Hematopoietic multipotent progenitor cell treated with erythropoietin and hydrocortisone succinate and interleukin-3 and kit ligand, for 17 days (in vitro differentiated cells): ENCODE measurements around the gene GRWD1.

ENCODE experiments used
- DNase-seq: peaks from one replicate; pipeline ENCODE4 v3.0.0-alpha.2; 2015; ENCODE audit warnings: low spot score

GRWD1 gene

DNA sequence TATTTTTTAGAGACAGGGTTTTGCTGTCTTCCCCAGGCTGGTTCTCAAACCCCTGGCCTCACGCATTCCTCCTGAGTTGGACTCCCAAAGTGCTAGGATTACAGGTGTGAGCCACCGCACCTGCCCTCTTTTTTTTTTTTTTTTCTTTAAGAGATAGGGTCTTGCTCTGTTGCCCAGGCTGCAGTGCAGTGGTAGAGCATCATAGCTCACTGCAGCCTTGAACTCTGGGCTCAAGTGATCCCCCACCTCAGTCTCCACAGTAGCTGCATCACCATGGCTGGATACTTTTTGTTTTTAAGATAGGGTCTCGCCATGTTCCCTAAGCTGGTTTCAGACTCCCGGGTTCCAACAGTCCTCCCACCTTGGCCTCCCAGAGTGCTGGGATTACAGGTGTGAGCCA is 11.1 kb downstream of the GRWD1 start:
- DNase-seq, result no peak

DNA sequence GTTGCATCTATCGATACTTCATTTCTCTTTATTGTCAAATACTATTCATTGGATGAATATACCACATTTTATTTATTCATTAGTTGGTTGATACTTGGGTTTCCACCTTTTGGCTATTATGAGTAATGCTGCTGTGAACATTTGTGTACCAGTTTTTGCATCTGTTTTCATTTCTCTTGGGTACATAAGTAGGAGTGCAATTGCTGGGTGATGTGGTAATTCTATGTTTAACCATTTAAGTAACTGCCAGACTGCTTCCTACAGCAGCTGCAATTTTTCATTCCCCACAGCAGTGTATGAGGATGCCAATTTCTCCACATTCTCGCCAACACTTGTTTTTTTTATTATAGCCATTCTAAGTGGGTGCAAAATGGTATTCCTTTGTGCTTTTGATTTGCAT is 12.2 kb downstream of the GRWD1 start:
- no peak for DNase-seq

DNA sequence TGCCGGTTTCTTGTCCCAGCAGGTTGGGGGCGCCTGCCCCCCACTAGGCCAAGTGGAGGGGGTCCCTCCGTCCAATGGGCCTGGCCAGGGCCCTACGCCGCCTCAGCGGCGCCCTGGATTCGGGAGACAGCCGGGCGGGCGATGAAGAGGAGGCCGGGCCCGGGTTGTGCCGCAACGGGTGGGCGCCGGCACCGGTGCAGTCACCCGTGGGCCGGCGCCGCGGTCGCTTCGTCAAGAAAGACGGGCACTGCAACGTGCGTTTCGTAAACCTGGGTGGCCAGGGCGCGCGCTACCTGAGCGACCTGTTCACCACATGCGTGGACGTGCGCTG is 15.8 kb downstream of the GRWD1 start:
- no peak for DNase-seq

DNA sequence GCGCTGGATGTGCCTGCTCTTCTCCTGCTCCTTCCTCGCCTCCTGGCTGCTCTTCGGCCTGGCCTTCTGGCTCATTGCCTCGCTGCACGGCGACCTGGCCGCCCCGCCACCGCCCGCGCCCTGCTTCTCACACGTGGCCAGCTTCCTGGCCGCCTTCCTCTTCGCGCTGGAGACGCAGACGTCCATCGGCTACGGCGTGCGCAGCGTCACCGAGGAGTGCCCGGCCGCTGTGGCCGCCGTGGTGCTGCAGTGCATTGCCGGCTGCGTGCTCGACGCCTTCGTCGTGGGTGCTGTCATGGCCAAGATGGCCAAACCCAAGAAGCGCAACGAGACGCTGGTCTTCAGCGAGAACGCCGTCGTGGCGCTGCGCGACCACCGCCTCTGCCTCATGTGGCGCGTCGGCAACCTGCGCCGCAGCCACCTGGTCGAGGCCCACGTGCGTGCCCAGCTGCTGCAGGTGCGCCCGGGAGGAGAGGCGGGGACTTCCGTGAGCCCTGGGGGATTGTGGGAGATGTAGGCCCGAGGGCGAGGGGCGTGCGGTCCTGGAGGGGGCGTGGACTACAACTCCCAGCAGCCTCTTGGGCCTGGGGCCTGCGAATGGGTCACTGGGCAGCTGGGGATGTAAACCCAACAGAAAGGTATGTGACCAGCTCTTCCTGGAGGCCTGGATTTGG is 16.3 kb downstream of the GRWD1 start:
- no peak for DNase-seq

DNA sequence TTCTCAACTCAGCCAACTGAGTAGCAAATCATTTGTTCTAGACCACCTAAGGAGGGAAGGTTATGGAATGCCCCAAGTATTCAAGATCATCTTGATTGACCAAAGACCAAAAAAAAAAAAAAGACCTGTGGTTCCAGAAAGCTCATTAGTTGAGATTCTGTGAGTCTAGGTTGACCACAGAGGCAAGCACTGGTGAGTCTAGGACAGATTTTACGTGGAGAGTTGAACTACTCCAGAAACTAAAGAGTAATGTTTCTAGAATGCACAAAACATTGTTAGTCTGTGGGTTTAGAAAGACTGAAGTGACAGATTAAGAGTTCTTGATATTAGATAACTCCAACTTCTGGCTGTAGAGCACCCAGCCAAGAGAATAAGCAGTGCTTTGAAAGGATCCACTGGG is 19.4 kb downstream of the GRWD1 start:
- DNase-seq, result no peak

DNA sequence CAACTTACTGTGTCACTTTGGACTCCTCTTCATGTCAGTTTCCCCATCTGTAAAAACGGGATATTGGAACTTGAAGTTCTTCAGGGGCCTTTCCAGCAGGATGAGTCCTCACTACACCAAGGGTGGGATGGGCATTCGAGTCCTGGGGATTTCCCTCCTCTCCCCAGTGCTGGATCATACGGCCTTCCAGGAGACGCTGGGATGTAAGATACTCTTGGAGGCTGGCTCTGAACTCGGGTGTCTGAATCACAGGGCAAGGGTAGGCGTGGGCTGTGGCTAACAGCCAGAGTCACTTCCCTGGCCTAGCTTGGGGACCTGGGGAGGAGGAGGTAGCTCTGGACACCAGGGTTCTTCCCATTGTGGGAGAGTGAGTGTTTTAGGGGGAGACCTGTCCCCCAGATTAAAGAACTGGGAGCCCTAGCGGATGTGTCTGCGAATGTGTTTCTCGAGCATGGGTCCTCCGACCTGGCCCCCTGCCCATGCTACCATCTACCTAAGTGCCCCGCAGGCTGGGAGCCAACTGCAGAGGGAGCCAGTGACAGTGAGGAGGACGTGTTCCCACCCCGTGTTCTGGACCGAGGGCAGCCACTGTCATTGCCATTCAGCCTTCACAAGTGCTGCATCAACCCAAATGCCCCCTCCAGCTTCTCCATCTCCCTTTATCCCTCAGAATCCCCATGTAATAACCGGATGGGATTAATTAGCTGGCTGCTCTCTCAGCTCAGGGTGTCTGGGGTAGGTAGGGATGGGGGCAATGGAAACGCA is 21.0 kb downstream of the GRWD1 start:
- no peak for DNase-seq

DNA sequence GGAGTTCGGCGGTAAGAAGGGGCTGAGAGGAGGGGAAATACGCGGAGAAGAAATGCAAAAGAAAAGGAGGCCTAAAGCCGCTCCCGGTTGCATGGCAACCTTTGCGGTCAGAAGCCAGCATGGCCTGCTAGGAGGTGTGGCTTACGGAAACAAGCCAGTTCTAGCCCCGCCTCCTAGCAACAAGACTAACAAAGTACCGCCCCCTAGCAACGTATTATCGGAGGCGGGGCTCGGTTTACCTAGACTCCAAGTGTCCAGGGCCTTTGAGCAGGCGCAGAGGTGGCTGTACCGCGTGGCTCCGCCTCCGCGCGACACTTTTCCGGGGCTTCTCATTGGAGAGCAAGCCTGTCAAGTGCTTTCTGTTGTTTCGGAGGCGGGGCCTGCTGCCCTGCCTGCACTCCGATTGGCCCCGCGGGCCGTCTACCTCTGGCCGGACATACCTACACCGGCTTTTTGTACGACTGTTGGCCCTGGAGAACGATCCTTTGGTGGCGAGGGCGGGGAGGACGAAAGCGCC is 23.0 kb downstream of the GRWD1 start:
- DNase-seq, result peak; percentile 100

DNA sequence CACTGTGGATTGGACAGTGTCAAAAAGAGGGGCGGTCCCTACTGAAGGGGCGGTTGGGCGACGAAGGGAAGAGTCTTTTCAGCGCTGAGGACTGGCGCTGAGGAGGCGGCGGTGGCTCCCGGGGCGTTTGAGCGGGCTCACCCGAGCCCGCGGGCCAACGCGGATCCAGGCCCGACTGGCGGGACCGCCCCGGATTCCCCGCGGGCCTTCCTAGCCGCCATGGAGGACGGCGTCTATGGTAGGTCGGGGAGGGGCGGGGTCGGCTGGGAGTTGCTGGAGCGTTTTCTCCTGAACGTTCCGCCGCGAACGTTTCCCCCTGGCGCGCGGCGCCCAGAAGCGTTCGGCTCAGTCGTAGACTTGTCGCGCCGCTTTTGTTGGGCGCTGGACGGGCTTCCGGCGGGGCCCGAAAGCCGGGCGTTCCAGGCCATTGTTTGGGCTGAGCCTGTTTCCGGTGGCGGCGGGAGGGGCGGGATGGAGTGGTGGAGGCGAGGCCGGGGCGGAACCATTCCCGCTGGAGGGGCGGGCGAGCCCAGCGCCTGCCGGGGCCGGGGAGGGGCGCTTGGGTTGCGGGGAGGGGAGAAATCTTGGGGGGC is 23.6 kb downstream of the GRWD1 start, which contains the start of gene CYTH2:
TSS of gene CYTH2 (plus strand) at position 81 of the 593 bp plus-strand sequence. CDS start at position 220, 139 bp downstream.
- DNase-seq, result no peak

DNA sequence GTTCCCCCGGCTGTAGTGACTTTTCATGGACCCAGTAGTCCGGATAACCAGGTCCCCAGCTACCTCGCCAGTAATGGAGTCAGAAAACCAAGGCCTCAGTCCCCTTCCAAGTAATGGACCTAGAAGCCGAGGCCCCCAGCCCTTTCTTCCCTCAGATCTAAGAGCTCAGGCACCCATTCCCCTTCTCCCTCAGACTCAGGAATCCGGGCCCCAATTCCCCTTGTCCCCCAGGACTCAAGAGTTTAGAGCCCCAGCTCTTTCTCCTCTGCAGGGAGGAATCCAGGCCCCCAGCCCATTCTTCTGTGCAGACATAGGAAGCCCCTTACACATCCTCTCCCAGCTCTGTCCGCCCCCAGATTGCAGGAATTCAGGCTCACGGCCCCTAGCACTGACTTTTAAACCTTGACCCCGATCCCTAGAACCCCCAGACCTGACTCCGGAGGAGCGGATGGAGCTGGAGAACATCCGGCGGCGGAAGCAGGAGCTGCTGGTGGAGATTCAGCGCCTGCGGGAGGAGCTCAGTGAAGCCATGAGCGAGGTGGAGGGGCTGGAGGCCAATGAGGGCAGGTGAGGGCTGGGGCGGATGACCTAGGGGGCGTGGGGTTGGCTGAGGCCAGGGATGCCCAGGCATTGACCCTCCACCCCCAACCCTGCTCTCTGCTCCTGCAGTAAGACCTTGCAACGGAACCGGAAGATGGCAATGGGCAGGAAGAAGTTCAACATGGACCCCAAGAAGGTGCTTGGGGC is 24.3 kb downstream of the GRWD1 start:
- no peak for DNase-seq

DNA sequence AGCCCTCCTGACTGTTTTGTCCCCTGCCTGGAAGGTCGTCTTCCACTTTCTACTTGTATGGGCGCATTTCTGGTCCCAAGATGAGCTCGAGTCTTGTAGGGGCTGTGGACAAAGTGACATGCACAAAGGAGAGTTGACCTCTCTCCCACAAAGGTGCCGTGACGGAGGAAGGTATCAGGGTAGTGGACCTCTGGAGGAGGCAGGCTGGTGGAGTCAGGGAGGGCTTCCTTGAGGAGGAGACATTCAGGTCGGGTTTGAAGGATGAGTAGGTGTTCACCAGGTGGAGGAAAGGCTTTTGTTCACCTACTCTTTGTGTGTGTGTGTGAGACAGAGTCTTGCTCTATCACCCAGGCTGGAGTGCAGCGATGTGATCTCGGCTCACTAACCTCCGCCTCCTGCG is 25.1 kb downstream of the GRWD1 start:
- DNase-seq, result no peak

DNA sequence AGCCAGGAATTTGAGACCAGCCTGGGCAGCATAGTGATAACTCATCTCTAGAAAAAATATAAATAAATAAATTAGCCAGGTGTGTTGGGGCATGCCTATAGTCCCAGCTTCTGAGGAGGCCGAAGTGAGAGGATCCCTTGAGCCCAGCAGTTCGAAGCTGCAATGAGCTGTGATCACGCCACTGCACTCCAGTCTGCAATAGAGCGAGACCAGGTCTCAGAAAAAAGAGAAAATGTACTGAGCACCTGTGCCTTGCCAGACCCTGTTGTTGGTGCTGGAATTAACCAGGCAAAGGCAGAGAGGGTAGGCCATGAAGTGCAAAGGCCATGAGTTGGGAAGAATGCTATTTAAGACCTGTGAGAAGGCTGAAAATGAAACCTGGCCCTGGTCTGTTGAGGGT is 26.1 kb downstream of the GRWD1 start:
- no peak for DNase-seq

DNA sequence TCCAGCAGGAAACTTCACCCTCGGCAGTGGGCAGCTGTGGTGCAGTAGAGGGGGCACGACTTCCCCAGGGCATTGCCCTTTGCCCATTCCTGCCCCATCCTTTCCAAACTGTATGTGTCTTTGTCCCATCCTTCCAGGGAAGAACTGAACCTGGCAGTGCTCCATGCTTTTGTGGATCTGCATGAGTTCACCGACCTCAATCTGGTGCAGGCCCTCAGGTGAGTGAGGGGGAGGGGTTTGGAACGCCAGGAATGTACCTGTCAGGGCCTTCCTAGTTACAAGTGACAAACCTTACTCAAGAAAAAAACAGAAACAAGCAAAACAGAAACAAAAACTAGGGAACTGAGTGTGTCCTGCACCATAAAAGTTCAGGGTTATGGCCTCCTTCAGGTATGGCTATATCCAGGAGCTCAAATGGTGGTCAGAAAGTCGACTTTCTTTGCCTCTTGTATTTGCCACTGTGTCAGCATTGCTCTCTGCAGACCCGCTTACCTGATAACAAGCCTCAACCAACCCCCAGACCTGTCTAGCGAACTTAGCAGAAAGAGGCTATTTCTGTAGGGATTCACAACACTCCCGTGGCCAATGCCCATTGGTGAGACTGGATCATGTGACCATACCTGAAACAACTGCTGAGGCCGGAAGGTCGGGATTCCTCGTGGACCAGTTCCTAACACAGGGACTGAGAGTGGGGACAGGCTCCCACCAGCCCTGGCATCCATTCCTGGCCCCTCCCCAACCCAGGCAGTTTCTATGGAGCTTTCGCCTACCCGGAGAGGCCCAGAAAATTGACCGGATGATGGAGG is 27.6 kb downstream of the GRWD1 start:
- no peak for DNase-seq

DNA sequence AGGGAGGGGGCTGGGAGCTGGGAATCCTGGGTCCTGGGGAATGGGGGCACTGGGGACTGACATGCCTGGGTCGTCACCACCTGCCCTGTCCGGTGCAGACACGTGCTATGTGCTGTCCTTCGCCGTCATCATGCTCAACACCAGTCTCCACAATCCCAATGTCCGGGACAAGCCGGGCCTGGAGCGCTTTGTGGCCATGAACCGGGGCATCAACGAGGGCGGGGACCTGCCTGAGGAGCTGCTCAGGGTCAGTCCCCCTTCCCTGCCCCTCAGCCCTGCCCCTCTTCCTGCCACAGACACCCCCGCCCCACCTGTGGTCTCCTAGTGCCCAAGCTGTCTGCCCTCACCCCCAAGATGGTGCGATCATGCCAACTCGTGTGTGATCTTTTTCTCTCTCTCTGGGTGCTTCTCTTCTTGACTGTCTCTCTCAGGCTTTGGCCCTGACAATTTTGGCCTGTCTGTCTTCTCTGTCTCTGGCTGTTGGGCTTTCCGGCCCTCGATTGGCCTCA is 28.4 kb downstream of the GRWD1 start:
- DNase-seq, result no peak

DNA sequence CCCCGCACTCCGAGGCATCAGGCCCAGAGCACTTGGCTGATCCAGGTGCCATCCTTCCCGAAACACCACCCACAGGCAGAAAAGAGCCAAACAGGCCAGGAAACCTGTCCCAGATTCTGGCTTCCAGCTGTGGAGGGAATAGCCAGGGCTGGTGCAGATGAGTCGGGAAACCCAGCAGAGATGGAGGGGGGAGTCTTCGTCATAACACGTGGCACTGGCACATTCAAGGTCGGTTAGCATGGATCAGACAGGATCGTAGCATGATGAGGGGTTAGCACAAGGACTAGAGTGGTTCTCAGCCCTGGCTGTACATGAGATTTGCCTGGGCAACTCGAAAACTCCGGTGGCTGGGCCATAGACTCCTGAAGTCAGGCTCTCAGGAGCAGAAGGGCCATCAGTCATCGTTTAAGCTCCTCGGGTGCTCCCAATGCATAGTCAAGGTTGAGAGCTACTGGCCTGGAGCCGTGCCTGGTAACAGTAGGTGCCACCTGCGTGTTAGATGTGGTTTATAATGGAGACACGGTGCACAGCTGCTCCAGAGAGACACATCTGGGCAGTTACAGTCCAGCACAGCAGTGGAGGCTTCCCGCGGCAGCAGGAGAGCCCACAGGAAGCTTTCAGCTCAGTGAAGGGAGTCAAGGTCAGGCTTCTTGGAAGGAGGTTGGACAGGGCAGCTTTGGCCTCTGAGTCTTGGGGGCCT is 29.7 kb downstream of the GRWD1 start:
- DNase-seq, result no peak

DNA sequence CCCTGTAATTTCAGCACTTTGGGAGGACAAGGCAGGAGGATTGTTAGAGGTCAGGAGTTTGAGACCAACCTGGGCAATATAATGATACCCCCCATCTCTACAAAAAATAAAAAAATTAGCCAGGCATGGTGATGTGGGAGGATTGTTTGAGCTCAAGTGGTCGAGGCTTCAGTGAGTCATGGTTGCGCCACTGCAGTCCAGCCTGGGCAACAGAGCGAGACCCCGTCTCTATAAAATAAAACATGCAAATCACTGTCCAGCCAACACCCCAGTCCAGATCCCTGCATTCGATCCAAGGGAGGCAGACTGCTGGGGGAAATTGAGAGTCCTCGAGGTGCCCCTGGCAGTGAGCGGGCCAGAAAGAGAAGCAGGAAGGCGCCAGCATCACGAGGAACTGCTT is 30.4 kb downstream of the GRWD1 start:
- DNase-seq, result no peak

DNA sequence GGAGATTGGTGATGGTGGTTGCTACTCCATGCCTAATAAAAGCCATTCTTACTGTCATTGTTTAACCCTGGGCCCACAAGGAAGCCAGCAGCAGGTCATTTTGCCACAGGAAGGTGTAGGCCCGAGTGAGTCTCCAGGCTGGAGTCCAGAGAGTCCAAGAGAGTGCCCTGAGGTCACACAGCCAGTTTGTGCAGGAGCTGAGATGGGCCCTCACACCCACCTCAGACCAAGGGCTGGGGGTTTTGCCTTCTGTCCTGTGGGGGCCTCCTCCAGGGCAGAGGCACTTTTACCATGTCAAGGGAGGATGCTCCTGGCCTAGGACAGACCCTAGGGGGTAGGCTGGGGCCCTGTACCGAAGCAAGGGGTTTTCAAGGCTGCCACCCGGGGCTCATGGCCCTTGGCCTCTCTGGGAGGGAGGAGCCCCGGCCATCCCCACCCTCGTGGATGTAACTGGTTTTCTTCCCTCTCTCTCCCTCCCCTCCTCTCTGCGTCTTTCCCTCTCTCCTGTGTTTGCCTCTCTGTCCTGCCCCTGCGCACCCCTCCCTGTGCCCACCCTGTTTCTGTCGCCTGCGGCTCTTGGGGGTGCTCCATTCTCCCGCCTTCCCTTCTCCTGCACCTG is 31.4 kb downstream of the GRWD1 start:
- DNase-seq, result no peak

DNA sequence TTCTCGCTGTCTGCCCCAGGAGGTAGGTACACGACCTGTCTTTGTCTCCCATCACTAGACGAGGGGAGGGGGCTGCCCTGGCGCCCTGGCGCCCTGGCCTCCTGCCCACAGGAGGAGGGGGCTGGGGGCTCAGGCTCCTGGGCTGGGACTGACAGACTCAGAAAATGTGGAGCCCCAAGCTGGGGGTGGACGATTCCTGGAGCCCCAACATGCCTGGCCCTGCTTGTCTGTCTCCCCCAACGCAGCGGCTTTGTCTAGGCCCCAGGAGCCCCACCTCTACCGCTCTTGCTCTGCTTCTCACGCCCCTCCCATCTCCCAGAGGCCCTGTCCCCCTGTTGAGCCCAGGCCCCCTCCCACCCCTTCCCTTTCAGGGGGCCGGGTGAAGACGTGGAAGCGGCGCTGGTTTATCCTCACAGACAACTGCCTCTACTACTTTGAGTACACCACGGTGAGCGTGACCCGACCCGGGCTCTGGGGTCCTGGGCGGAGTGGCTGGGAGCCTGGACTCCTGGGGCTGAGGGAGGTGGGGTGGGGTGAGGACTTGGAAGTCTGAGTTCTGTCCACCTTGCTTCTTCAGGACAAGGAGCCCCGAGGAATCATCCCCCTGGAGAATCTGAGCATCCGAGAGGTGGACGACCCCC is 32.0 kb downstream of the GRWD1 start:
- DNase-seq, result no peak

DNA sequence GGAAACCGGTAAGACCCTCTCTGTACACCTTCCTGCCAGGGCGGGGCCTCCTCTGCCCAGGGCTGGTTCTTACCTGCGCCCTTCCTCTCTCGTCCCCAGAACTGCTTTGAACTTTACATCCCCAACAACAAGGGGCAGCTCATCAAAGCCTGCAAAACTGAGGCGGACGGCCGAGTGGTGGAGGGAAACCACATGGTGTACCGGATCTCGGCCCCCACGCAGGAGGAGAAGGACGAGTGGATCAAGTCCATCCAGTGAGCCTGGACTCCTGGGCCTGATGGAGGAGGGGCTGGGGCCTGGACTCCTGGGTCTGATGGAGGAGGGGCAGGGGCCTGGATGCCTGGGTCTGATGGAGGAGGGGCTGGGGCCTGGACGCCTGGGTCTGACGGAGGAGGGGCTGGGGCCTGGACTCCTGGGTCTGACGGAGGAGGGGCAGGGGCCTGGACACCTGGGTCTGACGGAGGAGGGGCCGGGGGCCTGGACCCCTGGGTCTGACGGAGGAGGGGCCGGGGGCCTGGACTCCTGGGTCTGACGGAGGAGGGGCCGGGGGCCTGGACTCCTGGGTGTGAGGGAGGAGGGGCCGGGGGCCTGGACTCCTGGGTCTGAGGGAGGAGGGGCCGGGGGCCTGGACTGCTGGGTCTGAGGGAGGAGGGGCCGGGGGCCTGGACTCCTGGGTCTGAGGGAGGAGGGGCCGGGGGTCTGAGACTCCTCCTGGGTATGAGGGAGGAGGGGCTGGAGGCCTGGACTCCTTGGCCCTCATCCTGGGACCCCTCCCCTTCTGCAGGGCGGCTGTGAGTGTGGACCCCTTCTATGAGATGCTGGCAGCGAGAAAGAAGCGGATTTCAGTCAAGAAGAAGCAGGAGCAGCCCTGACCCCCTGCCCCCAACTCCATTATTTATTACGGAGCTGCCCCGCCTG is 32.8 kb downstream of the GRWD1 start:
- no peak for DNase-seq

DNA sequence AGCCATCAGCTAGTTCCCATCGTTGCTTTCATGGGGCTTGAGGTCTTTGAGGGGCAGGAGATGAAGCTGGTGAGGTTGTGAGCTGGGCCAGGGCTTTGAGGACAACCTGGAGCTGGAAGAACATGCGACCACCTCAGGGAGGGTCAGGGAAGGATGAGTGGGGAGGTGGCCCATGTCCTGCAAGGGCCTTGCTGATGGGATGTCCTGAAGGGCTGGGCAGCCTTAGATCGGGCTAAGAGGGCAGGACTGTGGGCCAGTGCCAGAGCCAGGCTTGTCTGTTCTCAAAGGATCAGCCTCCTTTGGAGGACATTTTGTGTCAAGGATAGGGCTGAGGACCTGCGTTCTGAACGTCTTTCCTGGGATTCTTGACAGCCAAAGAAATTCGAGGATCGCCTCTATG is 33.9 kb downstream of the GRWD1 start:
- DNase-seq, result no peak
